Activated T-helper 1 cell treated with anti-CD3 and anti-CD28 coated beads, Interleukin-2, amount 50 U/mL, for 16 hours (primary cell): ENCODE results near the gene ARPC5.

Experiments
- DNase-seq, 2 donors: peaks; one replicate each; pipeline ENCODE4 v3.0.0-alpha.2; 2020; ENCODE audit warnings: low read depth in 1 of 2, low spot score in 1 of 2

The ARPC5 gene

DNA sequence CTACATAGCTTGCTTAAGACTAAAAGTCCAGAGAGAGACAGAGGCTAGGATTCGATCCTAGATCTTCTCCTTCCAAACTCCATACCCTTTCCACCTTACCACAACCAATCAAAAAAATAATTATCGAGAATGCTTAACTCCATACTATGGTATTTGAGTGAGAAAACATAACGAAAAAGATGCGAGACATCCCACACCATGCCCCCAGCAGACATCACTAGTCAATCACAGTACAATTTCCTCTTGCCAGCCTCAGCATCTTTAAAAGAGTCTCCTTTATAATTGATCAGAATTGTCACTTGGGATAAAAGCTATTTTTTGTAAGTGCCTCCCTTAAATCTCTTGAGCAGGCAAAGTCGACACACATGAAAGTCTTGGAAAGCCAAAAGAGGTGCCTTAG, 46.2 kb downstream of the ARPC5 start:
- DNase-seq: no peak

DNA sequence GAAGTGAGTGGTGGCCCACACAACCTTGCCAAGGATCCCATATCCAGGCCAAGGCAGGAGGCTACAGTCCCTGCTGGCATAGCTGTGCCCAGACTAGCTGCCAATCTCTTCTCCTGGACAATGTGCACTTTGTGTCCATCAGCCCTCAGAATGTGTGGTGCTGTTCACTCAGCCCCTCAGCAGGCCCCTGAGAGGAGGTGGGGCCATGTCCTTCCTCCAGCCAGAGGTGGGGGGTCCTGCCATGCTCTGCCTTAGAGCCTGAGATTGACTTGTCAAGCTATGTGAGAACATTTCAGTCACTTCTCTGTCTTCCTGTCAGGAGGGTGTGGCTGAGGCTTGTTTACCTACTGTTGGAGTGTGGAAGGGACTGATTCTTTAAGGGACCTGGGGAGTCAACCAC, 46.8 kb downstream of the ARPC5 start:
- no peak for DNase-seq

DNA sequence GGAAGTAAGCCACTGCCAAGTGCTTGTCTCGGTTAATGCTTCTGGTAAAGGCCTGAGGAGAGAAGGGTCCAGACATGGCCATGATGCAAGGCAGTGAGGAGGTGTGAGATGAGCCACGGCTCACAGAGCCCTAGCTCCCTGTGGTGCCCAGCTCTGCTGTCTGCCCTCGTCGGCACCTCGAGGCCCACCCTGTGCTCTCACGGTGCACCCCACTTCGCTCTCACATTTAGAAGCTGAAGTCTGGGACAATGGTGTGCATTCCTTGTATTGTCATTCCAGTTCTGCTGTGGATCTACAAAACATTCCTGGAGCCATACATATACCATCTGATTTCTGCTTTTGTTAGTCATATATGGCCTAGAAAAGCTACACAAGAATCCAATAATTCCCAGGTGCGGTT, 48.7 kb downstream of the ARPC5 start:
- no peak for DNase-seq

DNA sequence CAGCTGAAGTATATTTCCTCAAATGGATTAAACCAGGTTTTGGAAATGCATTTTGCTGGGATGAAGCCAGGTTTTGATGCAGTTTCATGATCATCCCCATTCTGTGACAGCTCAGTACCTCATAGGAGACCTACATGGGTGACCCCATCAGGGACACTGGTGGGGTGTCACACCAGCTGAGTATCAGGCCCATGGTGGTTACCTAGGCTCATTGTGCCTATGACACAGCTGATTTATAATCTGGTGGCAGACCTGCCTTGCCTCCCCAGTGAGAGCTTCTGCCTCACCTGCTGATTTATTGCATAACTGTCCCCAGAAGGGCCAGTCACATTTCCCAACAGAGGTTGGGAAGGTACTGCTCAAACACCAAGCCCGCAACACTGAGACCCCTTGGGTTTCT, 49.1 kb downstream of the ARPC5 start:
- no peak for DNase-seq

DNA sequence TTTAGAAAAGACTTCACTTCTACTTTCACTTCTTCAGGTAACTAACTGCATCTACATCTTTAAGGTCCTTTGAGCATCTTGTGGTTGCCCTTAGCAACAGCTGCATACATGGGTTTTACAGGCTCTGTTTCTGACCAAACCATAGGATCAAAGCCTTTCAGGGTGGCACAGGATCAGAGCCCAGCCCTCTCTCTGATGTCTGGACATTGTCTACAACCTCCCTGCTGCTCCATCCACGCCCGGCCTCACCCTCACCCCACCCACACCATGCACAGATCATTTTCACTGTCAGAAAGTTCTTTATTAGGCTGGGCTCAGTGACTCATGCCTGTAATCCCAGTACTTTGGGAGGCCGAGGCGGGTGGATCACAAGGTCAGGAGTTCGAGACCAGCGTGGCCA, 50.5 kb downstream of the ARPC5 start:
- no peak for DNase-seq

DNA sequence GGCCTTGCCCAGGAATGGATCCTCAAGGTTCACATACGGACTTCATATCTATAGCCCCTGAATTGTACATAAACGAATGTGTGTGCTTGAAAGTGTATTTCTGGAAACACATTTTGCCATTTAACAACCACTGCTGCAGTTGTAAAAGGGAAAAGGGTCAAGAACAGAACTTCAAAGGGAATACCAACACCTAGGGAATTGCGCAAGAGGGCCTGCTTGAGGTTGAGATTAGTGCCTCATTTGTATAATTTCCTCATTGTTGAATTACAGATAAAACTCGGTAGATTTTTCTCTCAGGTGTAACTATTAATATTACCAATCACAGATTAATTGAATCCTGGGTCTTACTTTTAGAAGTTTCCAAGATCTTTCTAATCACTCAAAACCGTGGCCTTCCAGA, 51.4 kb downstream of the ARPC5 start:
- no peak for DNase-seq

DNA sequence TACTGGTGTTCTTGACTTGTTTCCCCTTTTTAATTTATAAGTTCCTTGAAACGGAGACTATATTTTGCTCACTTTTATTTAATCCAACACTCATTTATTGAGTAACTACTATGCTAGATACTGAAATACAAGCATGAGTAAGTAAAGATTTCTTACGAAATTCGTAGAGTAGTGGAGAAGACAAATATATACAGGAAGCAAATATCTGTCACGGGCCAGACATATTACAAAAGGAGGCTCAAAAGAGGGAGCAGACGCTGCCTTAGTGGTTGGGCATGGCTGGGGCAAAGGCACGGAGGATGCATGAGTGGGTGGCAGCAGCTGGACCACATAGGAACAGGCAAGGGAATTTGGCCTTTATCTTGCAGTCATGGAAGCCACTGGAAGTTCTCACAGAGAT, 52.1 kb downstream of the ARPC5 start:
- no peak for DNase-seq

DNA sequence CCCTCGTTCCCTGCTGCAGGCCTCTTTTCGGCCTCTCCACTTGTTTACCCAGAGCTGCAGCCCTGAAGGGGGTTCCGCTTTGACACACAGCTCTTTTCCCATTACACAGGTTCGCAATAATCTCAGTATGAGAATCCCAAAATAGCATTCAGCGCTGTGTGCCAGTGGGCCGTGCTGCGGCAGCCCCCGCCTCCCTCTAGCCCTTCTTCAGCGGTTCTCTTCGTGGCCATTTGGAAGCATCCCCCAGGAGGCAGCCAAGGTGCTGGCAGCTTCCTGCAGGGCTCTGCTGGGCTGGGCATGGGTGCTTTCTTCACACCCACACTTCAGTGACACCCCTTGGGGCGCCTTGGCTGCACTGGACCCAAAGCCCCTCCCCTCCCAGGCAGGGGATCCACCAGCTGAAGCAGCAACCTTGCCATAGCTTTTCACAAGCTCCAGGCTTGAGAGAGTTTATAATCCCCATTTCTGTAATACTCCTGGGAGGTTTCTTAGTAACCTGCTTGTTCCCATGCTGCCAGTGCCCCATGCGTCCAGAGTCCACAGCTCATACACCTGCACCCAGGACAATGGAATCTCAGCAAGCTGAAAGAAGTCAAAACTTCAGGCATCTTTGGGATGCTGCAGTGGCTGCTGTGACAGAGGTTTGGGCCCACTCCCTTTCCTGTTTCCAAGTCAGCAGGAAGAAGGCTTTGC, 53.4 kb downstream of the ARPC5 start:
- no peak for DNase-seq

DNA sequence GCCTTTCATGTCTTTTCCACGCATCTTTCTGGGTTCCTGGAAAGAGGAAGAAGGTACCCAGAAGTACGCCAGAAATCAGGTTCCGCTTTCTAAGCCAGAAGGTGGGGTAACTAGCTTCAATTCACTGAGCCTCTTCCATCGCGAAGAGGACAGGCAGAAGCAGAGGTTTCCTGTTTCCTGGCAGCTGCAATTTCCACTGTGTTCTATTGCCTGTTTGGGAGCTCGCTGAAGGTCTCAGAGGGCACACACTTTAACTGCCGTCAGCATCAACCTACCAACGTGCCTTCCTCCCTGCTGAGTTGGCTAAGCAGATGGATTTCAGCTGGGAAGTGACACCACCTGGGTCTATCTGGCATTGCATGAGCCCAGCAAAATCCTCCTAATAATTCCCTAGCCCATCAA, 55.3 kb downstream of the ARPC5 start:
- no peak for DNase-seq

DNA sequence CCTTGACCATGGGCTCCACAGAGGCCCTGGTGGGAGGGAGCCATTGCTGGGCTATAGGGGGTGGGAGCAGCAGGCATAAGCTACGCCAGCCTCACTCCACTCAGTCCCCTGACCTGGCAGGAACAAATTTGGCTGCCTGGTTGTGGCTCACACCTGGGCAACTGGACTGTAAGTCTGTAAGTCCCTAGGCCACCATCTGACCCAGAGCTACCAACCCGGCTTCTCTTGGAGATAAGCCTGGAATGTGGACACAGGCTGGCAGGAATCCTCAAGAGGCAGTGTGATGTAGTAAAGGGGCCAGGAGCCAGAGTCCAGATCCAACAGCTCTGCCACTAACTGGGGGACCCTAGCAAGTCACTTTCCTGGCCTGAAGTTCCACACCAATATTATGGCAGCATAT, 56.7 kb downstream of the ARPC5 start:
- no peak for DNase-seq

DNA sequence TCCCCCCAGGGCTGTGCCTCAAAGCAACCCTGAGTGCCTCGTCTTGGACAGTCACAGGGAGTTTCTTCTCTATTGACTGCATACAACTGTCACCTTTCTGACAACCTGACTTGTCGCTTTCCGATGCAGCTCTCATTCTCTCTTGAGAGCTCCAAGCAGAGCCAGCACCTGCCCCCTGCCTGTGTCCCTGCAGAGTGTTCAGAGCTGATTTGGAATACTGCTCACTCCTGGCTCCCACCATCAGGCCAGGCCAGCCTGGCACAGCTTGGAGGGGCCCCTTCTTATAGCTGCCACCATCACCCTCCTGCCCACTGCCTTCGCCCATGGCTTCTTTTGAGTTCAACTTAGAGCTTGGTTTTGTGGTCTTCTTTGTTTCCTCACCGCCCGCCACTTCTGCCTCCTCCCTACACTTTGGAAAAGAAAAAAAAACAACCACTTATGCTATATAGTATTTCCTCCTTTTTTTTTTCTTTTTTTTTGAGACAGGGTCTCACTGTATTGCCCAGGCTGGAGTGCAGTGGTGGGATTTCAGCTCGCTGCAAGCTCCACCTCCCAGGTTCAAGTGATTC, 57.6 kb downstream of the ARPC5 start:
- DNase-seq: no peak

DNA sequence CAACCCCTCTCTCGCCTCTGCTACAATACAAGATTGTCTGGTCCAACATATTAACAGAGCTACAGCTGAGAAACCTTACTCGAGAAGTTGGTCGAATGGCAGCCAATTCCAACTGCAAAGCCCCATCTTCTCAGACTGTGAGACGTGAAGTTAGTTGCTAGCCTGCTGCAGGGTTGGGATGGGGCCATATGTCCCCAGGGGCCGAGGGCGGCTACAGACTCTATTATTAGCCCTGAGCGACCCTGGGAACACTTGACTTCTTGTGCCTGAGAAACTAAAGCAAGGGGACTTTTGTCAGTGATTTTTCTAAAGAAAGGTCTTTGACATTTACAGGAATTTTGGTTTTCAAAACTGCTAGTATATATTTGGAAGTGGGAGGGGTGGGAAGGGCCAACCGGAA, 59.0 kb downstream of the ARPC5 start:
- DNase-seq: no peak

DNA sequence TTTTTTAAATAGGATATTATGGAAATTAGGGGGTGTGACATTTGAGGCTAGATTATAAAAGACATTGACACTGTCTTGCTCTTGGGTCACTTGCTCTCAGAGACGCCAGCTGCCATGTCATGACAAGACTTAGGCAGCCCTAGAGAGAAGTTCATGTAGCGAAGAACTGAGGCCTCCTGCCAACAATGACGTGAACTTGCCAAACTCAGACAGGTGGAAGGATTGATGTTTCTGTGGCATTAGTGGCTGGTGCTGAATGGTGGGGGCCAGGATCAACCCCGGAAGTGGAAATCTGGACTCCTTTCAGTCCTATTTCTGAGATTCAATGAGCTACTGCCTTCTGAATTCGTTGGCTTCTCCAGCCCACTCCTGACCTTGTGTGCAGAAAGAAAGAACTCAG, 60.0 kb downstream of the ARPC5 start:
- no peak for DNase-seq

DNA sequence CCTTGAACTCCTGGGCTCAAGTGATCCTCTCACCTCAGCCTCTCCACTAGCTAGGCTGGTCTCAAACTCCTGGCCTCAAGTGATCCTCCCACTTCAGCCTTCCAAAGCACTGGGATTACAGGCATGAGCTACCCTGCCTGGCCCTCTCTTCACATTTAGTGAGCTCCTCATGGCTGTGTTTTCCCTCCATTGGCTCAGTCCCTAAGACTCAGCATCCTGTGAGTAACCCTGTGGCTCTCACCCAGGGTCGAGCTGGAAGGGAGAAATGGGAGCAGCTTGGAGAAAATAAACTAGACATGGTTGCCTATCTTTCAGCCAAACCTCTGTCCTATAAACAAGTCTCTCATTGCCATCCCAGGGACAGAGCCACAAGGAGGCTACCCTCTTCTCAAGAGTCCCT, 62.9 kb downstream of the ARPC5 start:
- no peak for DNase-seq

DNA sequence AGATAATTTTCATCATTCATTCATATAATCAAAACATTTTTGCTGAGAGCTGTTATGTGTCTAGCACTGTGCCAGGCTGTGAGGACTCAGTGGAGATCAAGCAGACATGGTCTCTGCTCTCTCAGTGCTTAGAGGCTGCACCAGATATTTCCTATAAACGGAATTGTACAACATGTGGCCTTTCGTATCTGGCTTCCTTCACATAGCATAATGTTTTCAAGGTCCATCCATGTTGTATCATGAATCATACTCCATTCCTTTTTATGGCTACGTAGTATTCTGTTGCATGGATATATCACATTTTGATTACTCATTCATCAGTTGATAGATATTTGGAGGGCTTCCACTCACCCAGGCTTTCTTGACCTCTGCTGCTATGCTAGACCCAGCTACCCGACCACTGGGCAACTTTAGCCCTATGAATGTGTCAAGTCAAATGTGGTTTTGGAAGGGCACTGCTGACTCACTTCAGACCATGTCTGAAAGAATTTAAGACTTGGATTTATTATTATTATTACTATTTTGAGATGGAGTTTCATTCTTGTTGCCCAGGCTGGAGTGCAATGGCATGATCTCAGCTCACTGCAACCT, 63.8 kb downstream of the ARPC5 start:
- no peak for DNase-seq
